HG02759 (cell line): ENCODE data around the gene PARVA.

Experiments used
- ATAC-seq: cut with Tn5 transposase; IDR thresholded peaks from one replicate; pipeline ENCODE4 v1.9.1; 2021; ENCODE audit warnings: mild to moderate bottlenecking, moderate library complexity; ENCODE audit not compliant: unreplicated experiment

Gene PARVA

GRCh38 chr11:12524865-12525264, 147.5 kb downstream of the PARVA start:
- ATAC-seq = no peak

DNA sequence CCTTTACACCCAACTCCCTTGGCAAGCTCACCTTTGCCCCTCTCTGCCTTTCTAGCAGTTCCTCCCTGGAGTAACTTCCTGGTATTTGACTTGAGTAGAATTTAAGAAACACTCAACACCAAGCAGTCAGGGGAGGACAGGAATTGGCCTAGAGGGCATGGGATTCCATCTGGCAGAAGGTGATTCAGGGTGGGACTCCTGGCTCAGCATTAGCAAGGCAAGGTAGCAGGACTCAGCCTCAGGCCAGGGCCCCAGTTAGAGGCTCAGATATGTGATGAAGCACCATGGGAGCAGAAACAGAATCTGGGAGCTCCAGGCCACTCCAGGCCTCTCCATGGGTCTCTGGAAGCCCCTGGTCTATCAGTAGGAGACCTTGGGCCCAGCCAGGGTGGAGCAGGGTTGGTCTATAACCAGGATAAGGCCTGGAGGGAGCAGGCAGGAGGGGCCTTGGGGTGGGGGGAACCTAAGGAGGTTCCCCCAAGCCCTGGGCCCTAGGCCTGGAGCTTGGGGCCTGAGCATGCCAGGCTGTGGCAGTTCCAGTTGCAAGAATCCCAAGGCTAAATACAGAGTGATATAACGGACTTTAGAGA, 148.2 kb downstream of the PARVA start:
- no peak for ATAC-seq

DNA sequence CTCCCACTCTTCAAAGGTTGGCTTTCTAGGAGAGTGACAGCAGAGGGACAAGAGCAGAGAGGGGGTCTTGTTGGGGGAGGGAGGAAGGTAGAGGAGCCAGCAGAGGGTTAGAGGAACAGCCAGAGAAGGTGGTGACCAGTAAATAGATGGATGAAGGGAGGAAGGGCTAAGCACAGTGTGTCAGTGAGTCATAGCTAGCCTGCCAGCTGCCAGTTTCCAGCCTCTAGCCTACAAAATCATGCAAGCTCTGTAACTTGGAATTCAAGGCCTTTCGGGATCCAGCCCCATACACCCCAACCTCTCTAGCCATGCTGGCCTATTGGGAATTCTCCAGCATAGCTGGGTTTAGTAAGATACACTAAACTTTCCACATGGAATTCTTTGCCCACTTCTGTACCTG, 149.4 kb downstream of the PARVA start:
- no peak for ATAC-seq

DNA sequence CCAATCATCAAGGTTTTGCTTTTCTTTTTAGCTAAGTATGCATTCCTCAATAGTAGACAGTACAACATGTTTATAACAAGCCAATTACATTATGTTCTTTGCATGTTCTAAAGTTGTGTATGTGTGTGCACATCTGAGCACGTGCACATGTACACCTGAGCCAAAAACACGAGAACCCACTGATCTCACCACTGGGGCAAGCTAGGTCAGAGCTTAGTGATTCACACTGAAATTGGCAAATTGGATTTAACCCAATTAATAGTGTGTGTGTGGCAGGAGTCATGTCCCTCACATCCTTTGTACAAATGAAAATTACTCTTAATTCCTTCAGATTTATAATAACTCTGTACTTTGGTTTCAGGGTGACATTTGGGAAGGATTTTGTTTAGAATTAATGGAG, 151.1 kb downstream of the PARVA start:
- ATAC-seq = no peak

DNA sequence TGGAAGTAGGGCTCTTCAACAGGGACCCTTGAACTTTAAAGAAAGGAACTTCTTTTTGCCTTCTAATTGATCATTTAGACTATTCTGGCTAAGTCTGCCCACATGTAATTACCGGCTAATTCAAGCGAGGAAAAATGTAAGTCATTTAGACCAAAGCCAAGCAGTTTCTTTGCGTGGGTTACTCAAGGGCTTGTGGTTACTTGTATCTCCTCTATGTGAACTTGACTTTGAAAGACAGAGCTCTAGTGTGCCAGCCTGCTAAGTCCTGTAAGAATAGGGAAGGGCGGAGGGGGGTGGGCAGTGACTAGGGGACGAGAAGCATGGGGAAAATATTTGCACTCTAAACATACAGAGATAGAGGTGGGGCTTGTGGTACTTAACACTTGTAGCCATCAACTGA, 151.7 kb downstream of the PARVA start:
- ATAC-seq = no peak

- ATAC-seq = no peak
These were observed 152.4 kb downstream of the PARVA start for GRCh38 chr11:12529793-12530192.

- no peak for ATAC-seq
These were observed 153.6 kb downstream of the PARVA start for GRCh38 chr11:12531020-12531419.

GRCh38 chr11:12531681-12532080, 154.3 kb downstream of the PARVA start:
- no peak for ATAC-seq

GRCh38 chr11:12532580-12532979, 155.2 kb downstream of the PARVA start:
- ATAC-seq = no peak

GRCh38 chr11:12534549-12534948, 157.2 kb downstream of the PARVA start:
- ATAC-seq = no peak

- no peak for ATAC-seq
These were observed 157.9 kb downstream of the PARVA start for GRCh38 chr11:12535321-12535720.

GRCh38 chr11:12536566-12536965, 159.2 kb downstream of the PARVA start:
- ATAC-seq = no peak

DNA sequence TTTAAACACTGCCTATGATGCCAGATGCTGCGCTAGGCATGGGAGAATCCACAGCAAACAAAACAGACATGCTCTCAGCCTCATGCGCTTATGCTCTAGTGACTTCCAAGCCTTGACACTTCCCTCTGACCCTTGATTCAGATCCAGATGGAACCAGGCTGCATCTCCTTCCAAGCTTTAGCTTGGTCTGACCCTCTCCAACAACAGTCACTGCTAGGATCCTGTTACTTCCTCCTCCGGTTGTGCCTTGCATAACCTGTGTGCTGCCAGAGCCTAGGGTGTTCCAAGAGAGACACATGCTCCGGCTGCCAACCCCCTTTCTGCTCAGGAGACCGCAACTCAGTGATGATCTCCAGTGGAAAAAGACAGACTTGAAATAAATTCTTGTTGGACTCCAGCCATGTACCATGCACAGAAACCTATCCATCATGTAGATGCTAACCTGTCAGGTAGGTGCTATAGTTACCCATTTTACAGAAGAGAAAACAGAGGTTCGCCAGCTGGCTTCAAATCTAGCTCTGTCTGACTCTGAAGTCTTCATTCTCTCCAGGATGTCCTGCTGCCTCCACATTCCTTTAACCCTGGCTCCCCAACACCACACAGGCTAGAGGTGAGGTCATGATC, 160.5 kb downstream of the PARVA start:
- ATAC-seq = no peak

DNA sequence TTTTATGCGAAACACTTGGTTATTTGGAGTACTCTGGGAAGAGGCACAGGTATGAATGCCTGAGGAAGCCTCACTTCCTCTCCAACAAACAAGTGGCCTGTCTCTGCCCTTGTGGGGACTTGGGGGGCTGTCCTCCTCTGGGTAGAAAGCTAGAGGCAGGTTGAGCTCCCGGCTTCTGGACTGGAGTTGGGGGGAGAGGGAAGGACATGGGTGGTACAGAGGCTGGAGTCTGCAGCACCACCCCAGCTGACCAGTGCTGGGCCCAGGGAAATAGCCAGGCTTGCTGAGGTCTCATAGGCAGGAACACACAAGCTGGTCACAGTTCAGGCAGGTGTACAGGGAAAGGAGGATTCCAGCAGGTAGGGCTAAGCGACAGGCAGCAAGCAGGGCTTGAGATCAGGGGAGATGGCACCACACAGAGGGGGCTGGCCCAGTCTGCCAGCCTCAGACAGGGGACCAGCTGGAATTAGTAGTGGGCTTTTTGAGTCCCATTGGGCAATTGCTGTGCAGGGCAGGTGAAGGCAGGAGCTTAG, 161.6 kb downstream of the PARVA start:
- no peak for ATAC-seq

DNA sequence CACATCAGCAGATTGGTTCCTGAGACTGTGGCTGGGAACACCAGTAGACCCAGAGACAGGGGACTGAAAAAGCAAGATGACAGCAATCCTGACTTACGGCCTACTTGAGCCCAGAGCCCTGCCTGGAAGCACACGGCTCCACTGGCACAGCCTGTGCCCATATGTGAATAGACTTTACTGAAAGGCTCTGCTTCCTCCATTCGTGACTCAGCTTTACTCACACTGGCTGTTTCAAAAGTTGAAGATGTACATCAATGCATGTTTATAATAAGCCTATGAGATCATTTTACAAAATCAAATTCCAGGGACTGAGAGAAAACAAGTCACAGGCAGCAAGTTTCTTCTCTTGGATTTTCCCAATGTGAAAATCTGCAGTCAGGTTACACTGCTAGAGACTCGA, 162.2 kb downstream of the PARVA start:
- no peak for ATAC-seq

- no peak for ATAC-seq
These were observed 162.8 kb downstream of the PARVA start for GRCh38 chr11:12540075-12540680.

GRCh38 chr11:12540913-12541582, 163.7 kb downstream of the PARVA start:
- ATAC-seq = no peak

GRCh38 chr11:12541583-12542151, 164.3 kb downstream of the PARVA start:
- ATAC-seq = no peak

DNA sequence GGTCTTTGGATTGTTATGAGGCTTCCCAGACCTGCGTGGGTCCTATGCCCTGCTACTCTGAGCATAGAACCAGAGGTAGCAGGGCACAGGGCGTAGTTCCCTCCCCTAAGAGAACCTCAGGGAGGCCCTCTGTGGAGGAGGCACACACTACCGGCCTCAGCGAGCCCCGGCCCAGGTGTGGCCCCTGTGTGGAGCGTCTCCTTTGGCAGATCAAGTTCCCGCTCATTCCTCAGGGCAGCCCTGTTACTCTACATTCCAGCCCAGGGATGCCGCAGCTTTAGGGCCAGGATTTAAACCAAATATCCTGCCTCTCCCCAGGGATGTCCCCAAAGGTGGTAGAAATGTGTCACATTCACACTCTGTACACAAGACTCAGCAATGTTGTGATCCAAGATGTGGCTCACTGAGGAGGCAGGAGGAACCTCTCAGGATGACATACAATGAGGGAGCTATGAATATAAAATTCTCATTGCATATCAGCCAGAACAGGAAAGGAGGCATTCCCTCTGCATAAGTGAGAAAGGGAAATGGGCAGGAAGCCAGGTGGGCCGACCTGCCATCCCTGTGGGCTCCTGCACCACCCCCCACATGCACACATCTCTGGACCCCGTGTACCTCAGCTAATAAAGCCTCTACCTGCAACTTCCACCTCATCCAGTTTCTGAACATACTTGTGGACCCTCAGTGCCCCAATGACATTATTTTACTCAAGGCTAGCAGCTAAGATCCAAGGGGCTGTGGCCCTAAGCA, 165.0 kb downstream of the PARVA start:
- no peak for ATAC-seq

DNA sequence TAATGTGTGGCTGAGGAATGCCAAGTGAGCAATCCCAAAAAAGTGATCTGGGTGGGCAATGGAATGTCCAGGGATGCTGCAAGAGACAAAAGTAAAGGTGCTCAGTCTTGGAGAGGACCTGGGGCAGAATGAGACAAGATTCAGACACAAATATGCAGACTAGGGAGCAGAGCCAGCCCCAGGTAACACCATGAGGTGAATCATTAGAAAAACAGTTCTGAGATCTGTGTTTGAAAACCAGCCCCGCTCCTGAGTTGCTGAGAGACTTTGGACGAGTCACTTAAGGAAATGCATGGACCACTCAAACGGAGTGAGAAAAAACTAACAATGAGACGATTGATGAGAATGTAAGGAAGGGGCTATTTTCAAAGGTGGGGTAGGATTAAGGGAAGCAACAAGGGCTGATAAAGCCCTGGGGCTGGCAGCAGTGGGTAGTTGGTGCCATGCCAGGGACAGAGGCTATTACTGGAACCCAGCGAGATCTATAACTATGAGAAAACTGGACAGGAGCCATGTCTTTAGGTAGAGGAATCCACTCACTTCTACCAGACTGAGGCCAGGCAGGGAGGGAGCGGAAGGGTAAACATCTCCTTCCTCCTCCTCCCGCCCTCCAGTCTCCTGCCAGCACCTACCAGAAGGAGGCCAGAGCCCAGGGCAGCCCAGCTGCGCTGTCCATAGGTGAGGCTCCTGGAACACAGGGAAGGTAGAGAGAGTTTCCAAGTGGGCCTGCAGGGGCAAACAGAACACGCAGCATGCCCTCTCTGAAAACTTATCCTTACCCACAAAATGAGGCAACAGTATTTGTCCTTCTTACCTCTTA, 166.4 kb downstream of the PARVA start:
- no peak for ATAC-seq
